Measurements from ENCODE around the gene RNASE7.

GRCh38 chr14:21073921-21074320, 31.8 kb downstream of the RNASE7 start:
- TF ChIP-seq CTCF (IDR thresholded peaks at IDR 0.05) (no peak), POLR2A (IDR thresholded peaks at IDR 0.05) (no peak)
